ENCODE measurements around the gene APBA1.

Gene APBA1

DNA sequence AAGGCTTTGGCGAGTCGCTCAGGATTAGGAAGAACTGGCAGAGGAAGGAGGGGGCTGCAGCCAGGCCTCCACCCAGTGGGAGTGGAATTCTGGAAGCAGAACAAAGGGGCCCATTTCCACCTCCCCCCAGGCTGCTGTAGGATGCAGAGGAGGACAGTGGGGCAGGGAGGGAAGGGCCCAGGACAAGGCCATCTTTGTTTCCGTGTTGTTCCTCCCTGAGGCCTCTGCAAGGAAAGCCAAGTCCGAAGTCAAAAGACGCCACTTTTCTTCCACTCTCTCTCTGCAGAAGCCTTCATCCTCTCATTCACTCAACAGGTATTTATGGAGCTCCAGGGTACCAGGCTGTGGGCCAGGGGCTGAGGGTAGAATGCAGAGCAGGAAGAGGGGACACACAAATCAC is 276.5 kb downstream of the APBA1 start:
- Mint-ChIP-seq H3K36me3 (ENCODE audit: low read depth) (no peaks in the 10 kb centered on the region), H3K4me3 (no peak overlapping the region), H3K27ac (no peak overlapping the region), H3K4me1 (ENCODE audit: low read depth) (no peaks in the 10 kb centered on the region), H3K9me3 (no peaks in the 10 kb centered on the region), H3K27me3 (ENCODE audit: low read depth) (peaks cover under 1% of the 10 kb centered on the region)
- DNase-seq (ENCODE audit: low spot score) = no peak

DNA sequence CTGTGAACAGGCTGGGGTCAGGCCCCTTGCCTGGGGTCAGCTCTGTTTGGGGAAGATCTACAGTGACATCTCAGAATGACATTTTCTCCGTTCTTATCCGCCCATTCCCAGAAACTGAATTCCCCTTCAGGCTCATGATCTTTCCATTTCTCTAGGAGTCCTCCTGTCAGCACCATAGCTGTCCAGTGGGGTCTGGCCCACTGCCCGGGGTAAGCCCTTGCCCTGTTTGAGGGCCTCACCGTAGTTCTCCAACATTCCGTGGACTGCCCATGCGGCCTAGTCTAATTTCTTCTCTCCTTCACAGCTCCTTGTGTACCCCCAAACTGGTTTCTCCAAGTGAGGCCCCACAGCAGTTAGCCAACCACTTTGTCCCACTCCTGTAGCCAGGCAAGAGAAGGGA is 278.7 kb downstream of the APBA1 start:
- H3K27me3 Mint-ChIP-seq (ENCODE audit: low read depth) = no peaks in the 10 kb centered on the region
- H3K36me3 Mint-ChIP-seq (ENCODE audit: low read depth) = no peaks in the 10 kb centered on the region
- no peaks in the 10 kb centered on the region for H3K9me3 Mint-ChIP-seq
- H3K4me1 Mint-ChIP-seq (ENCODE audit: low read depth) = no peaks in the 10 kb centered on the region
- DNase-seq (ENCODE audit: low spot score) = no peak
- H3K4me3 Mint-ChIP-seq = no peak overlapping the region
- no peak overlapping the region for H3K27ac Mint-ChIP-seq

DNA sequence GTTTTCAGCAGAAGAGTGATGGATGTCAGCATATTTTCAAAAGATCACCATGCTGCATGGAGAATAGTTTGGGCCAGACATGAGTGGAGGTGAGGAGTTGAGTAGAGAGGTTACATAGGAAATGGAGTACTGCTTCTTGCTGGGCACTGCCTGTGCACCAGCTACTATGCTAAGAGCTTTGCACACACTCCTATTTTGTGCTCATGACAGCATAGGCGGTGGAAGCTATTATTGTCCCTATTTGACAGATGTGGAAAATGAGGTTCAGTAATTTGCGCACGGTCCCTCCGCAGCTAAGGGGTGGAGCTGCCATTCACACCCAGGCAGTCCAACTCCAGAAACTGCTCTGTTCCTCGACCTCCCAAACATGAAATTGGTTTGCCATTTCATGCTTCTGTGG is 279.3 kb downstream of the APBA1 start:
- H3K27me3 Mint-ChIP-seq (ENCODE audit: low read depth) = no peaks in the 10 kb centered on the region
- H3K27ac Mint-ChIP-seq = no peak overlapping the region
- no peaks in the 10 kb centered on the region for H3K36me3 Mint-ChIP-seq (ENCODE audit: low read depth)
- no peak for DNase-seq (ENCODE audit: low spot score)
- H3K4me1 Mint-ChIP-seq (ENCODE audit: low read depth) = no peaks in the 10 kb centered on the region
- H3K9me3 Mint-ChIP-seq = no peaks in the 10 kb centered on the region
- H3K4me3 Mint-ChIP-seq = no peak overlapping the region

DNA sequence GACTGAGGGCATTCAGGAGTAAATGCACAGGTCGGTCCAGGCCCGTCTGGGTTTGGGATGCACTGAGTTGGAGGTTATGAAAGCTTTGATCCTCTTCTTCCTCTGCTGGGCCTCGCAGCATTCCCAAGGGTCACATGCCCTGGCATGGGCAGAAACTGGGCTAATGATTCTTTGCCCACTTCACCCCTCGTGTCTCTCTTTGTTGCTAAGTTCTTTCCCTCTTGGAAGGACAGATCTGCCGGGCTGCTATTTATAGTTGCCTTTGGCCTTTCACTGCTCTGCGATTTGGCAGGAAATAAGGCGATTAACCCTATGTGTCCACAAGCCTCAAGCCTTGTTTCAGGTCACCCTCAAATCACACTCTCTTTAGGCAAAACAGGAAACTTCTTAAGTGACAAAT is 280.2 kb downstream of the APBA1 start:
- no peak overlapping the region for H3K4me3 Mint-ChIP-seq
- H3K27me3 Mint-ChIP-seq (ENCODE audit: low read depth) = no peaks in the 10 kb centered on the region
- no peaks in the 10 kb centered on the region for H3K36me3 Mint-ChIP-seq (ENCODE audit: low read depth)
- H3K27ac Mint-ChIP-seq = no peak overlapping the region
- no peaks in the 10 kb centered on the region for H3K4me1 Mint-ChIP-seq (ENCODE audit: low read depth)
- H3K9me3 Mint-ChIP-seq = no peaks in the 10 kb centered on the region
- DNase-seq (ENCODE audit: low spot score) = no peak

DNA sequence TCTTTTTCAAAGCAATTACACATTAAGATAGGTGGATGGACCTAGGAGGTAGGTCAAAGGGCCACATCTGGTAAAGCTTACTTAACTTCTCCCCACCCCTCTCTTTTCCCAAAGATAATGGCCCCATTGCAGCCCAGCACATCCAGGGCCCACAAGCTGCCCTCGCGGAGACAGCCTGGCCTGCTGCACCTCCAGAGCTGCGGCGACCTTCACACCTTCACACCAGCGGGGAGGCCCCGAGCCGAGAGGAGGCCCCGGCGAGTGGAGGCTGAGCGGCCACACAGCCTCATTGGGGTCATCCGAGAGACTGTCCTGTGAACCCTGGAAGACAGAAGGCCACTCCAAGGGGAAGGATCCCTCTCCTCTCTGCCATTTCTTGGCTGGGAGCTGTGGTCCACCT is 280.7 kb downstream of the APBA1 start:
- Mint-ChIP-seq H3K9me3 (no peaks in the 10 kb centered on the region), H3K4me3 (no peak overlapping the region), H3K27ac (no peak overlapping the region), H3K36me3 (ENCODE audit: low read depth) (no peaks in the 10 kb centered on the region), H3K27me3 (ENCODE audit: low read depth) (peaks cover 2% of the 10 kb centered on the region), H3K4me1 (ENCODE audit: low read depth) (no peaks in the 10 kb centered on the region)
- DNase-seq (ENCODE audit: low spot score) = no peak

DNA sequence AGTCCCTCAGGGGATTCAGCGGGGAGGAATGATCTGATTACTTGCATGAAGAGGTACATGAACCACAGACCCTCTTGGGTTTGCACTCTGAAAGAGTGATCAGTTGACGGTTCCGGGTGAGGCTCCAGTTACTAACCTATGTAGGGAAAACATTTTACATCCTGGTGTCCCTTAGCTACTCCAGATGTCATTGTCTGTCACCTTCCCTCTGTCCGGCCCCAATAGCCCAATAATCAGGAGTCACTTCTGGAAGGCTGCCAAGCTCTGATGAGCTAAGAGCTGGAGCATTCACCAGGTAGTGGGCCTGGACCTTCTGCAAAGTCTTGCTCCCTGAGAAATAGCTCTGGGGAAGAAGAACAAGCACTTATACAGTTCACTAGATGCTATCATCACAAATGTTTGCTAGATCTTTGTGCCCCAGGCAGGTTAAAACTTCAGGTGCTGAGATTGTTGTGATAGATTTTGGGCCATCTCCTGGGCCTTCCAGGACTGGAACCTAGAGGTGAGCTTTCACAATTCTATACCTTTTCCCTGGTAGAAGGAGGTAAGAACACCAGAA is 282.7 kb downstream of the APBA1 start:
- H3K4me1 Mint-ChIP-seq (ENCODE audit: low read depth) = no peaks in the 10 kb centered on the region
- H3K36me3 Mint-ChIP-seq (ENCODE audit: low read depth) = no peaks in the 10 kb centered on the region
- DNase-seq (ENCODE audit: low spot score) = no peak
- H3K27ac Mint-ChIP-seq = no peak overlapping the region
- H3K9me3 Mint-ChIP-seq = no peaks in the 10 kb centered on the region
- H3K4me3 Mint-ChIP-seq = no peak overlapping the region
- peaks cover 2% of the 10 kb centered on the region for H3K27me3 Mint-ChIP-seq (ENCODE audit: low read depth)

DNA sequence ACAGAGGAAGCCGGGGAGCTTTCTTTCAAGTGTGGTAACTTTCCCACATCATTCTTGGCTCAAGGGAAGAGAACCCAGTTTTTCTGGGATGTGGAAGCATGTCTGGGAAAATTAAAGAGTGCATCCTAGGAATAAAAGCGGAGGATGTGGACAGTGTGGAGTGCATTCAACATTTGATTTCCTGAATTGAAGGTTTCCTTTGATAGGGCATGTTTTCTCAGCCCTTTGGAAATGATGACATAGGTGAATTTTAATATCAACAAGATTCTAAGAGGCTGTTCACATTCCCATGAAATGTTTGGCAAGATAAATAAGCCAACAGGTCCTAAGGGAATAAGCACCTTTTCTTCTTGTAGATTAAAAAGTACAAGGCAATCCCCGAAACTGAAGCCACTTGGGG is 283.6 kb downstream of the APBA1 start:
- Mint-ChIP-seq H3K27ac (no peak overlapping the region), H3K4me3 (no peak overlapping the region), H3K4me1 (ENCODE audit: low read depth) (no peaks in the 10 kb centered on the region), H3K36me3 (ENCODE audit: low read depth) (no peaks in the 10 kb centered on the region), H3K27me3 (ENCODE audit: low read depth) (peaks cover 5% of the 10 kb centered on the region), H3K9me3 (no peaks in the 10 kb centered on the region)
- no peak for DNase-seq (ENCODE audit: low spot score)

DNA sequence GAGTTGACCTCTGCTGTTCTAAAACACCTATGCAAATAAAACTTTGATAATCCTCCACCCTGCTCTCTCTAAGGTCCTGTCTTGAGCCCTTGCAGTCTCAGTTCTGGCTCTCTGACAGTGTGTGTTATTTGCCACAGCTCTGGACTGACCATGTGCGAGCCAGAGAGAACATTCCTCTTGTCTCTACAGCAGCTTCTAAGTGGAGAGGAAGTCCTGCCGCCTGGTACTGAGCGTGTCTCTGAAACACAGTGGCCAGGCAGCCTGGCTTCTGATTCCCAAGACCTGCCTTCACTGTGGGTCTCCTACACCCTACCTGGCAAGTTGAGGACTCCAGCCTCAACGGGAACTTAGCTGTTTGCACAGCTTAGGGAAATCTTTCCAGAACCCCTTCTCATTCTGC is 285.5 kb downstream of the APBA1 start:
- peaks cover 9% of the 10 kb centered on the region for H3K27me3 Mint-ChIP-seq (ENCODE audit: low read depth)
- no peak overlapping the region for H3K4me3 Mint-ChIP-seq
- H3K27ac Mint-ChIP-seq = no peak overlapping the region
- DNase-seq (ENCODE audit: low spot score) = no peak
- H3K4me1 Mint-ChIP-seq (ENCODE audit: low read depth) = no peaks in the 10 kb centered on the region
- H3K36me3 Mint-ChIP-seq (ENCODE audit: low read depth) = no peaks in the 10 kb centered on the region
- H3K9me3 Mint-ChIP-seq = no peaks in the 10 kb centered on the region

DNA sequence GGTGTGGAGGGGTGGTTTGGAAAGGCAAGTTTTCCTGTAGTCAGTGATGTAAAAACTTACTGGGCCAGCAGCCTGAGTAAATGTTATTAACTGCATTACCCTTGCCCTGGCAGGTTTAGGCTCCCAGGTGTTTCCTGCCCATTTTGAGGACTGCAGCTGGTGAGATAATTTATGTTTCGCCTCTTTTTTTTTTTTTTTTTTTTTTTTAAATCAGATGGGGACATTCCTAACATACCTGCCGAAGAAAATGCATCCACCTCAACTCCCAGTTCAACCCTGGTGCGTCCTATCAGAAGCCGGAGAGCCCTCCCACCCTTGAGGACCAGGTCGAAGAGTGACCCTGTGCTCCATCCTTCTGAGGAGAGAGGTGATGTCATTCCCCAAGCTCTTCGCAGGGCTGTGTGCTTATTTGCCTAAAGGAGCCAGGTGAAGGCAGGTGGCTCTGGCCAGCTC is 286.6 kb downstream of the APBA1 start:
- H3K4me3 Mint-ChIP-seq = no peak overlapping the region
- H3K36me3 Mint-ChIP-seq (ENCODE audit: low read depth) = no peaks in the 10 kb centered on the region
- H3K27ac Mint-ChIP-seq = no peak overlapping the region
- no peaks in the 10 kb centered on the region for H3K4me1 Mint-ChIP-seq (ENCODE audit: low read depth)
- DNase-seq (ENCODE audit: low spot score) = no peak
- peaks cover 9% of the 10 kb centered on the region for H3K27me3 Mint-ChIP-seq (ENCODE audit: low read depth)
- no peaks in the 10 kb centered on the region for H3K9me3 Mint-ChIP-seq

DNA sequence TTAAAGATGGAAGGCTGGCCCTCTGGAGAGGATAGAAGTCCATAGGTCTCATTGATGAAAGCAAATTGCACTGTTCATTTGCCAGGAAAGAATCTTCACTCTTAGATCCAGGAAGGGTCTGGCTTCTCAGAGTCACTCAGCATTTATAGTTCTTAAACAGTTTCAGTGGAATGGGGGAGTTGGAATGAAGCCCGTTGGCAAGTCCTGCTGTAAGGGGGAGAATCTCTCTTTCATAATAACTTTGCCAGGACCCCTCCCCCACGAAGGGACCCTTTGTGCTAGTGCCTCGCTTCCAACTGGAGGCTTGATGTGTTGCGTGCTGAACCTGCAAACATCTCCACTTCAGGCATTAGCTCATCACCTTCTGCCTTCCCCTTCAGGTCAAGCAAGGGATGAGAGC is 290.0 kb downstream of the APBA1 start:
- no peak overlapping the region for H3K4me3 Mint-ChIP-seq
- no peaks in the 10 kb centered on the region for H3K4me1 Mint-ChIP-seq (ENCODE audit: low read depth)
- no peaks in the 10 kb centered on the region for H3K36me3 Mint-ChIP-seq (ENCODE audit: low read depth)
- no peak for DNase-seq (ENCODE audit: low spot score)
- no peak overlapping the region for H3K27ac Mint-ChIP-seq
- H3K9me3 Mint-ChIP-seq = no peaks in the 10 kb centered on the region
- H3K27me3 Mint-ChIP-seq (ENCODE audit: low read depth) = peaks cover 13% of the 10 kb centered on the region

DNA sequence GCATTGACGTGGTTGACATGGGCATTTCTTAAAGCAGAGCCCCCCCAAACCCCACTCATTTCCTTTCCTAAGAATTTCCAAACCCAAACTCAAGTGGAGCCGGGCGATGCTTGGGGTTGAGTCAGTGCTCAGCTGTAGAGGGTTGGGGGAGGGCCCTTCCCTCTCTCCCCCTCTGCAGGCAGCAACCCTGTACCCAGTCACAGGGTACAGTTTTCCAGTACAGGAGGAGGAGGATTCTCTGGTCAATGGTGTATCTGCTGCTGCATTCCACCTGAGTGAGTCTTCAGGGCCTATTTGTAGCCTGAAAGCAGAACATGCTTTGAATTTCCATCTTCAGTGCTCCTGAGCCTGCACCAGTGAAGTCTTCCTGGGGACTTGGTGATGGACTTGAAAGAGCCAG is 291.4 kb downstream of the APBA1 start:
- DNase-seq (ENCODE audit: low spot score) = no peak
- Mint-ChIP-seq H3K9me3 (no peaks in the 10 kb centered on the region), H3K36me3 (ENCODE audit: low read depth) (no peaks in the 10 kb centered on the region), H3K27ac (no peak overlapping the region), H3K4me3 (no peak overlapping the region), H3K27me3 (ENCODE audit: low read depth) (peaks cover 12% of the 10 kb centered on the region), H3K4me1 (ENCODE audit: low read depth) (no peaks in the 10 kb centered on the region)

DNA sequence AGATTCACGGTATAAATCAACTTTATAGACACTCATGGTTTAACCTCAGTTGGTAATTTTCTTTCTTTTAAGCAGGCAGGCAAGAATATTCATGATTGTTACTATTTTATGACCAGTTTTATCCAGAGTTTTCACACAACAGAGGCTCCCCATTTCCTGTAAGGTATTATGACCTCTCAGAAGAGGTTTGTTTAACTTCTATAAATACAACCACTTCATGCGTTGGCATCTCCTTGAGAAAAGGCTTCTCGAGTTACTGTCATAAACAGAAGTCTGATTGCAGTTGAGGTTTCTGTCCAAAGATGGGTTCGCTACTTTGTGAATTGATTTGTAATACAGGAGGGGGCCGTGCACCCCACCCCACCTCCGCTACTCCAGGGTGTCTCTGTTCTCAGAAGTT is 291.9 kb downstream of the APBA1 start:
- Mint-ChIP-seq H3K4me3 (no peak overlapping the region), H3K4me1 (ENCODE audit: low read depth) (no peaks in the 10 kb centered on the region), H3K27ac (no peak overlapping the region), H3K9me3 (no peaks in the 10 kb centered on the region), H3K36me3 (ENCODE audit: low read depth) (no peaks in the 10 kb centered on the region), H3K27me3 (ENCODE audit: low read depth) (peaks cover 12% of the 10 kb centered on the region)
- DNase-seq (ENCODE audit: low spot score) = no peak

DNA sequence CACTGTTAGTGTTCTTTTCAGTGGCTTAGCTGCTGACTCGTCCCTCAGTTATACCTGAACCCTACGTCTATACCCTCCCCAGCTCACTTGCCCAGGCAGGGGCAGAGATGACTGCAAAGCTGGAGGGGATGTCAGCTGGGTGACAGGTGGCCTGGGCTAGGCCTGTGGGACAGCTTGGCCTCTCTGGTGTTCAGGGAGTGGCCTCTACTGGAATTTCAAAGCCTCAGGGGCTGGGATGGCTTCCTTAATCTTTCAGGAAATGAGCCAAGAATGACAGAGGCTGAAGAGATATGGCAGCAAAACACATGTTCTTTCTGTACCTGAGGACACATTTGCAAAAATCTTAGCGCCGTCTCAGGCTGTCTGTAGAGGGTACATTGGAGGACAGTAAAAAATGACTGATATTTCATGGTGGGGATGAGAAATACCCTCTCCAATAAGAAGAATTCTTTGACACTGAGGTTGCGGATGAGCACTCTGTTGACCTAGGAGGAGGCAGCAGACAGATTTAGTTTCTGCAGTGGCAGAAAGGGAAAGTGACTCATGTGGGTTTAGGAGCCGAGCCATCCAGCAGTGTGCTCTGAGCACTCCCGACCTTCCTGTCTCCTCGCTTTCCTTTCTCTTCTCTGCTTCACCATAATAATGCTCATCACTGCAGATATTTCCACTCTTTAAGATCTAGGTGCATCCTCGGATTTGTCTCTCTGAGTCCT is 292.7 kb downstream of the APBA1 start:
- Mint-ChIP-seq H3K27me3 (ENCODE audit: low read depth) (peaks cover 14% of the 10 kb centered on the region), H3K27ac (no peak overlapping the region), H3K4me3 (no peak overlapping the region), H3K4me1 (ENCODE audit: low read depth) (no peaks in the 10 kb centered on the region), H3K9me3 (no peaks in the 10 kb centered on the region), H3K36me3 (ENCODE audit: low read depth) (no peaks in the 10 kb centered on the region)
- DNase-seq (ENCODE audit: low spot score) = no peak

DNA sequence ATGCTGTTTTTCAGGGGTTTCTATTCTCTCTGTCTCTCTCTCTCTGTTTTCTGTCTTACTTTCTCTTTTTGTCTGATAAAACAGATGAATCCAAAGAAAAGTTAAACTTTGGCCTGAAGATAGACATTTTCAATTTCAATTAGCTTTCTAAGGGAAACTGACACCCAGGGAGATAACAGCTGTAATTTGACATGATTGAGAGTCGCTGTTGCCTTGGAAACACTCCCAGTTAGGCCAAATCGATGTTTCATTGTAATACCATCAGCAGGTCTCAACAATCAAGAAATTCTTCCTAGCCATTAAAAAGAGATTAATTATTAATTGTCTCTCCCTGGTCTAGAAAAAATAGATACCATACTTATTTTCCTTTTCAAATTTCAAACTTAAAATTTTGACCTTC is 294.2 kb downstream of the APBA1 start:
- H3K9me3 Mint-ChIP-seq = no peaks in the 10 kb centered on the region
- H3K27me3 Mint-ChIP-seq (ENCODE audit: low read depth) = peaks cover 7% of the 10 kb centered on the region
- no peak for DNase-seq (ENCODE audit: low spot score)
- H3K36me3 Mint-ChIP-seq (ENCODE audit: low read depth) = no peaks in the 10 kb centered on the region
- no peak overlapping the region for H3K27ac Mint-ChIP-seq
- H3K4me1 Mint-ChIP-seq (ENCODE audit: low read depth) = no peaks in the 10 kb centered on the region
- no peak overlapping the region for H3K4me3 Mint-ChIP-seq

All from T-helper 2 cell treated with Interferon-gamma antibody and Interleukin-4, amounts not matched to agents 5 μg/mL and 100 μg/mL, for 36 hours (primary cell).